IMR-90 (cell line): ENCODE results near the gene MAN1C1. TPM values are rescaled to one million over a fixed set of nuclear protein-coding genes. Genes with fewer than 3 reads are reported as not detected.

Experiments
- ATAC-seq: fragments of 200-7000 bp; cut with Tn5 transposase; 2 replicates; pipeline ENCODE4 v1.9.1; 2020; ENCODE audit warnings: low read depth, mild to moderate bottlenecking, moderate library complexity
- BruUV-seq: library from RNA; stranded (reverse); fragments of 400-500 nt; replicated peaks from 2 replicates; lab custom pipeline; 2021; lab: Mats Ljungman, UMichigan
- CTCF ChIA-PET: fragments of 300-600 bp; formaldehyde crosslinking; extraction: SDS; loops from one replicate; lab custom pipeline; 2021; ENCODE audit warnings: antibody characterized with exemption; lab: Yijun Ruan, JAX
- POLR2A ChIA-PET: fragments of 300-600 bp; sonication (Branson Sonifier 250); formaldehyde crosslinking; loops from one replicate; lab custom pipeline; 2022; ENCODE audit warnings: antibody characterized with exemption; ENCODE audit not compliant: unreplicated experiment; lab: Charles Lee
- DNase-seq: peaks from one replicate; pipeline ENCODE4 v3.0.0; 2013
- H2AFZ ChIP-seq: replicated peaks from 2 replicates; pipeline ENCODE3; 2013; ENCODE audit warnings: low read length, mild to moderate bottlenecking; ENCODE audit not compliant: poor library complexity
- H2AK5ac ChIP-seq: 2 replicates; pipeline ENCODE4 v1.6.1; 2013; ENCODE audit warnings: low read depth, low read length, inconsistent platforms
- H2AK9ac ChIP-seq: replicated peaks from 2 replicates; pipeline ENCODE3; 2013; ENCODE audit warnings: mild to moderate bottlenecking, low read depth, low read length, moderate library complexity; ENCODE audit not compliant: poor library complexity
- H2BK120ac ChIP-seq: 2 replicates; pipeline ENCODE4 v1.6.1; 2013; ENCODE audit warnings: low read depth, low read length, inconsistent platforms
- H2BK15ac ChIP-seq: 3 replicates; pipeline ENCODE4 v1.6.1; 2013; ENCODE audit warnings: low read depth, low read length, inconsistent platforms
- H2BK20ac ChIP-seq: 2 replicates; pipeline ENCODE4 v1.6.1; 2013; ENCODE audit warnings: low read depth, mild to moderate bottlenecking, inconsistent platforms, low read length, moderate library complexity
- H2BK5ac ChIP-seq: 2 replicates; pipeline ENCODE4 v1.6.1; 2013; ENCODE audit warnings: mild to moderate bottlenecking, low read depth, low read length, inconsistent platforms; ENCODE audit not compliant: poor library complexity, severe bottlenecking
- H3K14ac ChIP-seq: replicated peaks from 2 replicates; pipeline ENCODE4 v1.6.1; 2013; ENCODE audit warnings: low read depth, low read length, inconsistent platforms
- H3K18ac ChIP-seq: 2 replicates; pipeline ENCODE4 v1.6.1; 2013; ENCODE audit warnings: low read depth, low read length, control low read depth
- H3K23ac ChIP-seq: 2 replicates; pipeline ENCODE4 v1.6.1; 2013; ENCODE audit warnings: low read depth, low read length, inconsistent platforms
- H3K27ac ChIP-seq: 2 replicates; pipeline ENCODE4 v1.5.1; 2013; ENCODE audit warnings: mild to moderate bottlenecking, control low read depth, low read length; ENCODE audit not compliant: insufficient read depth
- H3K27me3 ChIP-seq: 2 replicates; pipeline ENCODE4 v1.6.1; 2013; ENCODE audit warnings: low read length; ENCODE audit not compliant: control insufficient read depth, insufficient read depth
- H3K36me3 ChIP-seq: 2 replicates; pipeline ENCODE4 v1.6.1; 2013; ENCODE audit warnings: low read length, mixed read lengths; ENCODE audit not compliant: control insufficient read depth, insufficient read depth
- H3K4ac ChIP-seq: 2 replicates; pipeline ENCODE4 v1.6.1; 2013; ENCODE audit warnings: low read depth, low read length, inconsistent platforms
- H3K4me1 ChIP-seq: 2 replicates; pipeline ENCODE4 v1.6.1; 2013; ENCODE audit warnings: low read length, mixed read lengths; ENCODE audit not compliant: control insufficient read depth, insufficient read depth
- H3K4me2 ChIP-seq: 2 replicates; pipeline ENCODE4 v1.6.1; 2013; ENCODE audit warnings: low read depth, mild to moderate bottlenecking, control low read depth, low read length, moderate library complexity
- H3K4me3 ChIP-seq: 2 replicates; pipeline ENCODE4 v1.5.1; 2013; ENCODE audit warnings: low read depth, mild to moderate bottlenecking, control low read depth, low read length, moderate library complexity; ENCODE audit not compliant: insufficient read depth
- H3K56ac ChIP-seq: 2 replicates; pipeline ENCODE4 v1.6.1; 2013; ENCODE audit warnings: low read length, inconsistent platforms; ENCODE audit not compliant: insufficient read depth; ENCODE audit errors: extremely low read depth
- H3K79me1 ChIP-seq, 2 experiments: 2 replicates each; pipeline ENCODE4 v1.6.1; 2013; ENCODE audit warnings: low read length in 2 of 2, inconsistent platforms in 1 of 2, low read depth in 1 of 2
- H3K9ac ChIP-seq: 2 replicates; pipeline ENCODE4 v1.6.1; 2013; ENCODE audit warnings: low read depth, low read length, control low read depth
- H3K9me1 ChIP-seq: 2 replicates; pipeline ENCODE4 v1.6.1; 2013; ENCODE audit warnings: low read length, inconsistent platforms; ENCODE audit not compliant: insufficient read depth
- H3K9me3 ChIP-seq: 2 replicates; pipeline ENCODE4 v1.6.1; 2013; ENCODE audit warnings: low read length; ENCODE audit not compliant: control insufficient read depth, insufficient read depth
- H4K20me1 ChIP-seq: 2 replicates; pipeline ENCODE4 v1.6.1; 2013; ENCODE audit warnings: low read length, inconsistent platforms; ENCODE audit not compliant: insufficient read depth
- H4K5ac ChIP-seq: 2 replicates; pipeline ENCODE4 v1.6.1; 2013; ENCODE audit warnings: mild to moderate bottlenecking, low read depth, low read length, control low read depth
- H4K8ac ChIP-seq, 2 experiments: 2 replicates each; pipeline ENCODE4 v1.6.1; 2013; ENCODE audit warnings: low read depth in 2 of 2, low read length in 2 of 2, control low read depth in 1 of 2, inconsistent platforms in 1 of 2
- H4K91ac ChIP-seq: 2 replicates; pipeline ENCODE4 v1.6.1; 2013; ENCODE audit warnings: low read depth, low read length, inconsistent platforms; ENCODE audit not compliant: insufficient read depth
- CEBPB ChIP-seq: IDR thresholded peaks from 2 replicates; pipeline ENCODE4 v1.6.1; 2012; ENCODE audit warnings: low read depth, low read length, improper control_type of control experiment
- CHD1 ChIP-seq: IDR thresholded peaks from 2 replicates; pipeline ENCODE4 v1.6.1; 2012; ENCODE audit warnings: low read depth, low read length, improper control_type of control experiment
- FOS ChIP-seq: fragments of 150-350 bp; IDR thresholded peaks from 2 replicates; pipeline ENCODE4 v1.6.1; 2016; ENCODE audit warnings: low read depth, low read length
- MAFK ChIP-seq: IDR thresholded peaks from 2 replicates; pipeline ENCODE4 v1.6.1; 2012; ENCODE audit warnings: low read depth, low read length, improper control_type of control experiment
- MAZ ChIP-seq: IDR thresholded peaks from 2 replicates; pipeline ENCODE4 v1.6.1; 2012; ENCODE audit warnings: low read depth, mild to moderate bottlenecking, low read length, improper control_type of control experiment, moderate library complexity, borderline replicate concordance
- MXI1 ChIP-seq: IDR thresholded peaks from 2 replicates; pipeline ENCODE4 v1.6.1; 2012; ENCODE audit warnings: low read depth, mild to moderate bottlenecking, low read length, moderate library complexity, borderline replicate concordance
- NFE2L2 ChIP-seq: fragments of 150-350 bp; IDR thresholded peaks from 2 replicates; pipeline ENCODE4 v1.6.1; 2016; ENCODE audit warnings: low read depth, mild to moderate bottlenecking, low read length
- POLR2A ChIP-seq: IDR thresholded peaks from 2 replicates; pipeline ENCODE4 v1.6.1; 2012; ENCODE audit warnings: mild to moderate bottlenecking, low read depth, low read length
- RCOR1 ChIP-seq: IDR thresholded peaks from 2 replicates; pipeline ENCODE4 v1.6.1; 2012; ENCODE audit warnings: mild to moderate bottlenecking, low read length, improper control_type of control experiment; ENCODE audit not compliant: insufficient replicate concordance
- RFX5 ChIP-seq: IDR thresholded peaks from 2 replicates; pipeline ENCODE4 v1.8.0; 2012; ENCODE audit warnings: low read depth, mild to moderate bottlenecking, low read length, moderate library complexity
- SMC3 ChIP-seq: fragments of 150-350 bp; IDR thresholded peaks from 2 replicates; pipeline ENCODE4 v1.6.1; 2016; ENCODE audit warnings: low read depth, mild to moderate bottlenecking, antibody characterized with exemption, low read length, moderate library complexity
- WGBS, 2 experiments: methylation state at CpG; one replicate each; pipeline versions ENCODE4 v1.1.5 to v1.1.7; 2013; ENCODE audit warnings: missing lambda C conversion rate in 2 of 2; ENCODE audit not compliant: insufficient read length in 1 of 2; ENCODE audit errors: extremely low coverage in 2 of 2; 5-methylcytosine and 5-hydroxymethylcytosine counted together
- dilution Hi-C: fragments of 300-500 bp; cut with HindIII; formaldehyde crosslinking; loops from one replicate; pipeline ENCODE4 v1.14.3; 2018; ENCODE audit warnings: low sequenced_read_pairs; ENCODE audit not compliant: unreplicated experiment
- in situ Hi-C: fragments of 300-500 bp; cut with MboI; formaldehyde crosslinking; loops from 3 replicates; pipeline ENCODE4 v1.14.3; 2019; ENCODE audit warnings: low sequenced_read_pairs, inconsistent platforms, mixed read lengths
- intact Hi-C: fragments of 100-400 bp; cut with micrococcal nuclease; formaldehyde crosslinking; loops from 2 replicates; pipeline ENCODE4 v1.10.0; 2022
- polyA plus RNA-seq, 3 experiments: library from polyadenylated mRNA; depleted of rRNA; stranded (reverse); fragments of >200 nt; gene quantifications; 2 replicates each; pipeline ENCODE4 v1.2.3, GENCODE V29; 2012; ENCODE audit warnings: low replicate concordance in 1 of 3
- total RNA-seq: library from RNA; depleted of rRNA; stranded (reverse); fragments of >200 nt; gene quantifications from 2 replicates; pipeline ENCODE4 v1.2.3, GENCODE V29; 2012
- TF ChIP-seq, protein P1 (sequence below): conservative IDR thresholded peaks from 2 replicates; pipeline ENCODE4 v1.5.1; 2012; ENCODE audit warnings: mild to moderate bottlenecking, low read depth, low read length, improper control_type of control experiment
- TF ChIP-seq, protein P2 (sequence below): fragments of 150-350 bp; IDR thresholded peaks from 2 replicates; pipeline ENCODE4 v1.6.1; 2016; ENCODE audit warnings: low read depth, mild to moderate bottlenecking, low read length, moderate library complexity, borderline replicate concordance
- TF ChIP-seq, protein P3 (sequence below): fragments of 150-350 bp; IDR thresholded peaks from 2 replicates; pipeline ENCODE4 v1.6.1; 2017; ENCODE audit warnings: mild to moderate bottlenecking, antibody characterized with exemption, low read length, low read depth

Gene MAN1C1
- total and polyA plus RNA-seq, 2 of the 4 experiments (the other 2 are of a cell fraction), result 3.2 to 11.3 TPM

- Histone ChIP-seq H3K36me3 (no peaks in the 10 kb centered on the region; the same call in 1 of the 2 replicates), H2AK9ac (no peak overlapping the region), H3K18ac (no peak overlapping the region), H2BK5ac (no peak overlapping the region), H2BK120ac (no peak overlapping the region), H3K23ac (no peak overlapping the region), H2AK5ac (no peak overlapping the region), H3K9me3 (no peaks in the 10 kb centered on the region), H3K4me1 (peaks cover 2% of the 10 kb centered on the region; the same call in 1 of the 2 replicates), H3K4me2 (no peak overlapping the region), H3K9me1 (0 out of 2 replicates have a peak, but pooled peaks cover 2% of the 10 kb centered on the region), H3K79me1 (peaks cover 5 to 23% of the 10 kb centered on the region in 2 experiments; a peak in 3 of 4 replicates), H2AFZ (no peak overlapping the region), H3K27ac (no peak overlapping the region), H4K91ac (no peak overlapping the region), H3K14ac (no peak overlapping the region), H4K5ac (no peak overlapping the region), H2BK15ac (no peak overlapping the region), H4K8ac (no peak overlapping the region), H3K27me3 (no peaks in the 10 kb centered on the region), H3K9ac (no peak overlapping the region), H2BK20ac (no peak overlapping the region), H3K4me3 (no peak overlapping the region), H3K56ac (no peak overlapping the region), H4K20me1 (peaks cover 13% of the 10 kb centered on the region; the same call in 1 of the 2 replicates), H3K4ac (no peak overlapping the region)
- no CpG with 5 or more reads among the region's 3 CpGs for WGBS, 2 experiments
- TF ChIP-seq FOS, result no peak
- no peak for TF ChIP-seq RFX5
- TF ChIP-seq, protein P1, sequence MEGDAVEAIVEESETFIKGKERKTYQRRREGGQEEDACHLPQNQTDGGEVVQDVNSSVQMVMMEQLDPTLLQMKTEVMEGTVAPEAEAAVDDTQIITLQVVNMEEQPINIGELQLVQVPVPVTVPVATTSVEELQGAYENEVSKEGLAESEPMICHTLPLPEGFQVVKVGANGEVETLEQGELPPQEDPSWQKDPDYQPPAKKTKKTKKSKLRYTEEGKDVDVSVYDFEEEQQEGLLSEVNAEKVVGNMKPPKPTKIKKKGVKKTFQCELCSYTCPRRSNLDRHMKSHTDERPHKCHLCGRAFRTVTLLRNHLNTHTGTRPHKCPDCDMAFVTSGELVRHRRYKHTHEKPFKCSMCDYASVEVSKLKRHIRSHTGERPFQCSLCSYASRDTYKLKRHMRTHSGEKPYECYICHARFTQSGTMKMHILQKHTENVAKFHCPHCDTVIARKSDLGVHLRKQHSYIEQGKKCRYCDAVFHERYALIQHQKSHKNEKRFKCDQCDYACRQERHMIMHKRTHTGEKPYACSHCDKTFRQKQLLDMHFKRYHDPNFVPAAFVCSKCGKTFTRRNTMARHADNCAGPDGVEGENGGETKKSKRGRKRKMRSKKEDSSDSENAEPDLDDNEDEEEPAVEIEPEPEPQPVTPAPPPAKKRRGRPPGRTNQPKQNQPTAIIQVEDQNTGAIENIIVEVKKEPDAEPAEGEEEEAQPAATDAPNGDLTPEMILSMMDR, result no peak
- TF ChIP-seq RCOR1, result no peak
- no peak for TF ChIP-seq MAFK
- TF ChIP-seq CEBPB, result no peak
- TF ChIP-seq, protein P2, sequence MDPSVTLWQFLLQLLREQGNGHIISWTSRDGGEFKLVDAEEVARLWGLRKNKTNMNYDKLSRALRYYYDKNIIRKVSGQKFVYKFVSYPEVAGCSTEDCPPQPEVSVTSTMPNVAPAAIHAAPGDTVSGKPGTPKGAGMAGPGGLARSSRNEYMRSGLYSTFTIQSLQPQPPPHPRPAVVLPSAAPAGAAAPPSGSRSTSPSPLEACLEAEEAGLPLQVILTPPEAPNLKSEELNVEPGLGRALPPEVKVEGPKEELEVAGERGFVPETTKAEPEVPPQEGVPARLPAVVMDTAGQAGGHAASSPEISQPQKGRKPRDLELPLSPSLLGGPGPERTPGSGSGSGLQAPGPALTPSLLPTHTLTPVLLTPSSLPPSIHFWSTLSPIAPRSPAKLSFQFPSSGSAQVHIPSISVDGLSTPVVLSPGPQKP, result no peak
- TF ChIP-seq SMC3, result no peak
- TF ChIP-seq NFE2L2, result no peak
- no peak for TF ChIP-seq CHD1
- TF ChIP-seq, protein P3, sequence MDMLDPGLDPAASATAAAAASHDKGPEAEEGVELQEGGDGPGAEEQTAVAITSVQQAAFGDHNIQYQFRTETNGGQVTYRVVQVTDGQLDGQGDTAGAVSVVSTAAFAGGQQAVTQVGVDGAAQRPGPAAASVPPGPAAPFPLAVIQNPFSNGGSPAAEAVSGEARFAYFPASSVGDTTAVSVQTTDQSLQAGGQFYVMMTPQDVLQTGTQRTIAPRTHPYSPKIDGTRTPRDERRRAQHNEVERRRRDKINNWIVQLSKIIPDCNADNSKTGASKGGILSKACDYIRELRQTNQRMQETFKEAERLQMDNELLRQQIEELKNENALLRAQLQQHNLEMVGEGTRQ, result no peak
- TF ChIP-seq MXI1, result no peak
- no peak for TF ChIP-seq POLR2A
- TF ChIP-seq MAZ, result no peak
- ATAC-seq (no peak), DNase-seq (no peak)
- dilution Hi-C loops, result no loop called here
- no TSS peak for BruUV-seq
- ChIA-PET POLR2A (no interaction called here), CTCF (interaction anchor here (0.6 to 0.7 kb wide), 3 partner anchors 103 to 709 kb away, joined by 3 read pairs; no protein-coding TSS in a partner anchor)
- intact Hi-C loops, result no loop called here
- in situ Hi-C loops, result no loop called here
These were observed 7.6 kb downstream of the MAN1C1 start for GRCh38 chr1:25624156-25624555.
